ENCODE measurements around the gene DNAH17. TPM values are rescaled to one million over a fixed set of nuclear protein-coding genes. Genes with fewer than 3 reads are reported as not detected.

Gene DNAH17
- total RNA-seq, 5 donors from 2014 or later (not counting 1 experiment from before 2014, with no cell fraction given) = 0.33 to 1.2 (median 1.1) TPM

DNA sequence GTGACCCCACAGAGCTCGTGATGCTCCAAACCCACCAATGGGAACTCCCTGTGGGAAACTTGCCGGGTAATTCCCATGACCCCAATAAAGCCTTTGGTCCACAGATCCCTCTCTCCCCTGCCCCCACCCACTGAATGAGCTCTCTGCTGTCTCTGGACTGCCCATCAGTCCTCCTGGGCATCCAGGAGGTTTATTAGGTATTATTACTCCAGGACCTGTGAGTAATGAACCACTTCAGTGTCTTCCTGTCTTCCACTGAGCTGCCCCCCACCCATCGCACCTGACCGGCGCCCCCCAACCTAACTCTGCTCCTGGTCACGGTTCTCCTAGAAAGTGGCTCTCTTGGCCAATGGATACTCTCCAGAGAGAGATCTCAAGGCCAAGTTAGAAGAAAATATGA is 28.7 kb upstream of the DNAH17 start:
- H3K4me1 Mint-ChIP-seq = no peaks in the 10 kb centered on the region
- no peak for ATAC-seq (replicated peaks in 1 of 4)
- peaks cover 2 to 3% of the 10 kb centered on the region in 2 donors for H3K27me3 Mint-ChIP-seq
- DNase-seq = no peak
- H3K27ac ChIP-seq (ENCODE audit: low read length) = no peak overlapping the region
- H3K36me3 ChIP-seq (ENCODE audit: control insufficient read depth in 2 of 2, extremely low read depth in 1 of 2, insufficient read depth in 1 of 2, low read length in 1 of 2) = no peaks in the 10 kb centered on the region
- peaks cover 0 to 44% of the 10 kb centered on the region in 2 experiments for H3K27me3 ChIP-seq (replicated peaks in 1 of 2; ENCODE audit: control insufficient read depth in 2 of 2, extremely low read depth in 1 of 2, insufficient read depth in 2 of 2, low read length in 1 of 2)
- 75% methylated on average over 2 of the region's 6 CpGs for WGBS (ENCODE audit: insufficient coverage)
- ChIA-PET POLR2A (no interaction called here), CTCF (no interaction called here)
- H3K4me3 Mint-ChIP-seq = no peak overlapping the region
- H3K9me3 Mint-ChIP-seq = no peaks in the 10 kb centered on the region
- H3K27ac Mint-ChIP-seq = no peak overlapping the region
- no peaks in the 10 kb centered on the region for H3K36me3 Mint-ChIP-seq
- H3K4me1 ChIP-seq (ENCODE audit: control insufficient read depth in 1 of 2, extremely low read depth in 1 of 2, insufficient read depth in 2 of 2, low read length in 2 of 2) = no peaks in the 10 kb centered on the region
- H3K9me3 ChIP-seq = no peaks in the 10 kb centered on the region
- H3K4me3 ChIP-seq (ENCODE audit: control insufficient read depth in 1 of 2, extremely low read depth in 1 of 2, low read length in 1 of 2) = no peak overlapping the region

GRCh38 chr17:78605429-78605828 is 28.2 kb upstream of the DNAH17 start:
- Mint-ChIP-seq H3K36me3 (no peaks in the 10 kb centered on the region), H3K4me1 (no peaks in the 10 kb centered on the region), H3K27ac (no peak overlapping the region), H3K27me3 (peaks cover 2 to 3% of the 10 kb centered on the region in 2 donors), H3K9me3 (no peaks in the 10 kb centered on the region), H3K4me3 (no peak overlapping the region)
- DNase-seq (no peak), ATAC-seq (replicated peaks in 1 of 4) (no peak)
- no peaks in the 10 kb centered on the region for H3K9me3 ChIP-seq
- POLR2A ChIA-PET = no interaction called here
- CTCF ChIA-PET = no interaction called here
- no peaks in the 10 kb centered on the region for H3K4me1 ChIP-seq (ENCODE audit: control insufficient read depth in 1 of 2, extremely low read depth in 1 of 2, insufficient read depth in 2 of 2, low read length in 2 of 2)
- H3K4me3 ChIP-seq (ENCODE audit: control insufficient read depth in 1 of 2, extremely low read depth in 1 of 2, low read length in 1 of 2) = no peak overlapping the region
- no peaks in the 10 kb centered on the region for H3K36me3 ChIP-seq (ENCODE audit: control insufficient read depth in 2 of 2, extremely low read depth in 1 of 2, insufficient read depth in 1 of 2, low read length in 1 of 2)
- H3K27ac ChIP-seq (ENCODE audit: low read length) = no peak overlapping the region
- peaks cover 0 to 43% of the 10 kb centered on the region in 2 experiments for H3K27me3 ChIP-seq (replicated peaks in 1 of 2; ENCODE audit: control insufficient read depth in 2 of 2, extremely low read depth in 1 of 2, insufficient read depth in 2 of 2, low read length in 1 of 2)
- no CpG with 5 or more reads among the region's 3 CpGs for WGBS (ENCODE audit: insufficient coverage)

DNA sequence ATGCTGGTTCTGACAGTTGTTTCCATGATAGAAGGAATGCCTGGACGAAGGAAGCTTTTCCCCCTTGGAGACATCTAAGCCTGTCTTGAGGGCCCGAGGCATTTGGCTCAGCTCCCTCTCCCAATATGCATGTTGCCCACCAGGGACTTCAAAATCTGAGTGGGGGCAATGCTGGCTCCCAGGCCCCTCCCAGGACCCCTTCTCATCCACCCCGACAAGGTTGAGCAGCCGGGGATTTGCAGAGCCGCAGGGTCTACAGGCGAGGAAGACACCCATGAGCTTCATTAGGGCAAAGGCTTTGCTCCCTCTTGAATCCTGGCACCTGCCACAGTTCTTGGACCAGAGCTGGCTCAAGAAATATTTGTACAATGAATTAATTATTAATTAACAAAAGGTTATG is 25.1 kb upstream of the DNAH17 start:
- no CpG with 5 or more reads among the region's 6 CpGs for WGBS (ENCODE audit: insufficient coverage)
- ChIA-PET CTCF (no interaction called here), POLR2A (no interaction called here)
- H3K27me3 ChIP-seq (replicated peaks in 1 of 2; ENCODE audit: control insufficient read depth in 2 of 2, extremely low read depth in 1 of 2, insufficient read depth in 2 of 2, low read length in 1 of 2) = peaks cover 0 to 43% of the 10 kb centered on the region in 2 experiments
- H3K27ac ChIP-seq (ENCODE audit: low read length) = no peak overlapping the region
- Mint-ChIP-seq H3K27me3 (peaks cover 0 to 6% of the 10 kb centered on the region in 2 donors), H3K4me3 (no peak overlapping the region), H3K27ac (no peak overlapping the region), H3K36me3 (no peaks in the 10 kb centered on the region), H3K4me1 (no peaks in the 10 kb centered on the region), H3K9me3 (no peaks in the 10 kb centered on the region)
- ATAC-seq (replicated peaks in 1 of 4) = no peak
- H3K4me1 ChIP-seq (ENCODE audit: control insufficient read depth in 1 of 2, extremely low read depth in 1 of 2, insufficient read depth in 2 of 2, low read length in 2 of 2) = no peaks in the 10 kb centered on the region
- no peak overlapping the region for H3K4me3 ChIP-seq (ENCODE audit: control insufficient read depth in 1 of 2, extremely low read depth in 1 of 2, low read length in 1 of 2)
- no peak for DNase-seq
- no peaks in the 10 kb centered on the region for H3K36me3 ChIP-seq (ENCODE audit: control insufficient read depth in 2 of 2, extremely low read depth in 1 of 2, insufficient read depth in 1 of 2, low read length in 1 of 2)
- H3K9me3 ChIP-seq = no peaks in the 10 kb centered on the region

- POLR2A ChIA-PET = no interaction called here
- 86% methylated on average over 5 of the region's 9 CpGs for WGBS (ENCODE audit: insufficient coverage)
These were observed 24.5 kb upstream of the DNAH17 start for GRCh38 chr17:78601577-78602190.

GRCh38 chr17:78600181-78600721 is 23.1 kb upstream of the DNAH17 start:
- H3K4me3 Mint-ChIP-seq = no peak overlapping the region
- H3K9me3 Mint-ChIP-seq = no peaks in the 10 kb centered on the region
- Histone ChIP-seq H3K27ac (ENCODE audit: low read length) (no peak overlapping the region), H3K36me3 (ENCODE audit: control insufficient read depth in 2 of 2, extremely low read depth in 1 of 2, insufficient read depth in 1 of 2, low read length in 1 of 2) (no peaks in the 10 kb centered on the region), H3K9me3 (no peaks in the 10 kb centered on the region), H3K4me1 (ENCODE audit: control insufficient read depth in 1 of 2, extremely low read depth in 1 of 2, insufficient read depth in 2 of 2, low read length in 2 of 2) (no peaks in the 10 kb centered on the region), H3K27me3 (replicated peaks in 1 of 2; ENCODE audit: control insufficient read depth in 2 of 2, extremely low read depth in 1 of 2, insufficient read depth in 2 of 2, low read length in 1 of 2) (peaks cover 0 to 40% of the 10 kb centered on the region in 2 experiments), H3K4me3 (ENCODE audit: control insufficient read depth in 1 of 2, extremely low read depth in 1 of 2, low read length in 1 of 2) (no peak overlapping the region)
- ChIA-PET POLR2A (no interaction called here), CTCF (no interaction called here)
- DNase-seq = no peak
- no peak overlapping the region for H3K27ac Mint-ChIP-seq
- no peak for ATAC-seq (replicated peaks in 1 of 4)
- H3K27me3 Mint-ChIP-seq = peaks cover 0 to 6% of the 10 kb centered on the region in 2 donors
- 87% methylated on average over 5 of the region's 10 CpGs for WGBS (ENCODE audit: insufficient coverage)
- H3K36me3 Mint-ChIP-seq = no peaks in the 10 kb centered on the region
- no peaks in the 10 kb centered on the region for H3K4me1 Mint-ChIP-seq

More at GRCh38 chr17:78601577-78602190, 24.5 kb upstream of the DNAH17 start:
- no peaks in the 10 kb centered on the region for H3K36me3 ChIP-seq (ENCODE audit: control insufficient read depth in 2 of 2, extremely low read depth in 1 of 2, insufficient read depth in 1 of 2, low read length in 1 of 2)
- Mint-ChIP-seq H3K4me1 (no peaks in the 10 kb centered on the region), H3K9me3 (no peaks in the 10 kb centered on the region), H3K27me3 (peaks cover 0 to 6% of the 10 kb centered on the region in 2 donors), H3K36me3 (no peaks in the 10 kb centered on the region), H3K27ac (no peak overlapping the region), H3K4me3 (no peak overlapping the region)
- peaks cover 0 to 45% of the 10 kb centered on the region in 2 experiments for H3K27me3 ChIP-seq (replicated peaks in 1 of 2; ENCODE audit: control insufficient read depth in 2 of 2, extremely low read depth in 1 of 2, insufficient read depth in 2 of 2, low read length in 1 of 2)
- H3K27ac ChIP-seq (ENCODE audit: low read length) = no peak overlapping the region
- DNase-seq = no peak
- CTCF ChIA-PET = no interaction called here
- H3K4me3 ChIP-seq (ENCODE audit: control insufficient read depth in 1 of 2, extremely low read depth in 1 of 2, low read length in 1 of 2) = no peak overlapping the region
- no peaks in the 10 kb centered on the region for H3K4me1 ChIP-seq (ENCODE audit: control insufficient read depth in 1 of 2, extremely low read depth in 1 of 2, insufficient read depth in 2 of 2, low read length in 2 of 2)
- H3K9me3 ChIP-seq = no peaks in the 10 kb centered on the region
- no peak for ATAC-seq (replicated peaks in 1 of 4)

DNA sequence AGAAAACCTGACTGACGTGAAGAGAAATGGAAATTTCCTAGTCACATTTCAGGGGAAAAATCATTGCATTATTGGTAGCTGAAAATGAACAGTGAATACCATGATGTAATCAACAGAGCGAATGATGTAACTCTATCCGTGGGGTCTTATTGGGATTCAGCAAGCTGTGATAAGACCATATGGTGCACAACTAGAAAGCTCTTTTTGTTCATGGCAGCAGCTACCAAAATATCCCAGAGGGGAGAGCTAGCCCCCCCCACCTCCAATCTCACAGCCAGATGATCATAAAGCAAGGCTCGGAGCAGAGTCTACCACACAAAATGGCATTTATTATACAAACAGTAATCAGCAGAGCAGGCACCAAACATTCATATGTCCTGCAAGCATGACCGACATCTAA is 22.2 kb upstream of the DNAH17 start:
- H3K9me3 ChIP-seq = no peaks in the 10 kb centered on the region
- H3K36me3 ChIP-seq (ENCODE audit: control insufficient read depth in 2 of 2, extremely low read depth in 1 of 2, insufficient read depth in 1 of 2, low read length in 1 of 2) = no peaks in the 10 kb centered on the region
- Mint-ChIP-seq H3K4me1 (no peaks in the 10 kb centered on the region), H3K36me3 (no peaks in the 10 kb centered on the region), H3K27ac (no peak overlapping the region), H3K4me3 (no peak overlapping the region), H3K27me3 (peaks cover 0 to 6% of the 10 kb centered on the region in 2 donors), H3K9me3 (no peaks in the 10 kb centered on the region)
- DNase-seq (no peak), ATAC-seq (replicated peaks in 1 of 4) (no peak)
- POLR2A ChIA-PET = no interaction called here
- H3K4me3 ChIP-seq (ENCODE audit: control insufficient read depth in 1 of 2, extremely low read depth in 1 of 2, low read length in 1 of 2) = no peak overlapping the region
- CTCF ChIA-PET = no interaction called here
- H3K4me1 ChIP-seq (ENCODE audit: control insufficient read depth in 1 of 2, extremely low read depth in 1 of 2, insufficient read depth in 2 of 2, low read length in 2 of 2) = no peaks in the 10 kb centered on the region
- peaks cover 0 to 38% of the 10 kb centered on the region in 2 experiments for H3K27me3 ChIP-seq (replicated peaks in 1 of 2; ENCODE audit: control insufficient read depth in 2 of 2, extremely low read depth in 1 of 2, insufficient read depth in 2 of 2, low read length in 1 of 2)
- 100% methylated on average over 3 of the region's 5 CpGs for WGBS (ENCODE audit: insufficient coverage)
- no peak overlapping the region for H3K27ac ChIP-seq (ENCODE audit: low read length)

Measured in T-cell (primary cell).